K562 (cell line): ENCODE results near the gene MGRN1. TPM values are rescaled to one million over a fixed set of nuclear protein-coding genes. Genes with fewer than 3 reads are reported as not detected.

Experiments
- ARHGAP35 ChIP-seq: fragments of 450-650 bp; IDR thresholded peaks from 2 replicates; pipeline ENCODE4 v1.6.1; 2018; ENCODE audit not compliant: partially characterized antibody
- ERF ChIP-seq: fragments of 450-650 bp; formaldehyde crosslinking; IDR thresholded peaks from 2 replicates; pipeline ENCODE4 v1.4.0; 2020; ENCODE audit warnings: mild to moderate bottlenecking, mixed read lengths
- FOXA1 ChIP-seq: fragments of 450-650 bp; IDR thresholded peaks from 2 replicates; pipeline ENCODE4 v1.6.1; 2016; ENCODE audit warnings: mild to moderate bottlenecking, borderline replicate concordance
- HBP1 ChIP-seq: fragments of 450-650 bp; formaldehyde crosslinking; IDR thresholded peaks from 2 replicates; pipeline ENCODE4 v1.4.0; 2022; ENCODE audit warnings: missing genetic modification characterization
- HMG20B ChIP-seq: fragments of 250-450 bp; sonication (Bioruptor Pico); IDR thresholded peaks from 2 replicates; pipeline ENCODE4 v1.5.0; 2021; ENCODE audit warnings: mild to moderate bottlenecking
- KDM5B ChIP-seq: fragments of 200-600 bp; sonication (generic); IDR thresholded peaks from 2 replicates; pipeline ENCODE4 v1.6.1; 2012; ENCODE audit warnings: low read depth, mild to moderate bottlenecking, moderate library complexity, low read length, control low read depth, inconsistent platforms; ENCODE audit not compliant: insufficient replicate concordance
- PML ChIP-seq: IDR thresholded peaks from 2 replicates; pipeline ENCODE4 v1.6.1; 2012; ENCODE audit warnings: low read length, inconsistent platforms
- RREB1 ChIP-seq: fragments of 250-450 bp; sonication (Bioruptor Pico); IDR thresholded peaks from 2 replicates; pipeline ENCODE4 v1.4.0; 2020
- SIN3B ChIP-seq: fragments of 450-650 bp; IDR thresholded peaks from 2 replicates; pipeline ENCODE4 v1.6.1; 2017; ENCODE audit warnings: low read depth, mild to moderate bottlenecking, moderate library complexity
- TEAD2 ChIP-seq: fragments of 450-650 bp; IDR thresholded peaks from 2 replicates; pipeline ENCODE4 v1.6.1; 2016; ENCODE audit warnings: missing genetic modification characterization, control low read depth, missing compliant biosample characterization
- ZNF224 ChIP-seq: sonication (generic); formaldehyde crosslinking; IDR thresholded peaks from 2 replicates; pipeline ENCODE4 v1.8.0; 2022; ENCODE audit warnings: mild to moderate bottlenecking, missing genetic modification reagents
- ZNF311 ChIP-seq: fragments of 250-450 bp; sonication (Bioruptor Pico); IDR thresholded peaks from 2 replicates; pipeline ENCODE4 v1.4.0; 2020; ENCODE audit warnings: mild to moderate bottlenecking, moderate library complexity
- polyA plus RNA-seq, 8 experiments: library from polyadenylated mRNA; depleted of rRNA in 4 of 8; stranded (reverse) in 5 of 8; unstranded in 3 of 8; fragments of >200 nt; fragmentation: Nextera tagmentation in 2 of 8; fragmentation: Illumina TruSeq in 1 of 8; extraction: Ambion mirVana in 2 of 8; extraction: Trizol in 1 of 8; gene quantifications; 2 replicates each; pipeline versions ENCODE4 v1.2.1 to v1.2.3, GENCODE V29; 2011 to 2014; ENCODE audit warnings: inconsistent platforms in 1 of 8, missing spikeins in 1 of 8
- total RNA-seq, 7 experiments: library from RNA; depleted of rRNA in 6 of 7; stranded (reverse); fragments of >200 nt in 6 of 7; fragmentation: Illumina TruSeq in 2 of 7; extraction: Trizol in 2 of 7; gene quantifications; 2 replicates each; pipeline versions ENCODE4 v1.2.1 to v1.2.3, GENCODE V29; 2011 to 2021; ENCODE audit warnings: low replicate concordance in 1 of 7
- TF ChIP-seq, protein P1 (sequence below): IDR thresholded peaks from 3 replicates; pipeline ENCODE4 v1.6.1; 2011; ENCODE audit warnings: borderline replicate concordance, mild to moderate bottlenecking, moderate library complexity; ENCODE audit not compliant: insufficient read length; ENCODE audit errors: extremely low read depth
- TF ChIP-seq, protein P2 (sequence below), 2 experiments: IDR thresholded peaks; 2 replicates each; pipeline ENCODE4 v1.6.1; 2012; ENCODE audit warnings: improper control_type of control experiment in 2 of 2, low read depth in 2 of 2, low read length in 2 of 2, borderline replicate concordance in 1 of 2

MGRN1 gene
- total and polyA plus RNA-seq, 9 of the 15 experiments (the other 6 are each of a cell fraction or from before 2014, with no cell fraction given), result 0.15 to 37.9 (median 6.0) TPM

GRCh38 chr16:4614571-4615383 is 9.8 kb upstream of the MGRN1 start, which contains the start of gene UBALD1 (continued):
- TF ChIP-seq ZNF311 (CRISPR knock-in tag), result 0 out of 2 replicates have a peak, but pooled peaks have one; percentile 31
- peak; percentile 30; the same call in 1 of the 2 replicates for TF ChIP-seq PML
- no peak for TF ChIP-seq ERF (CRISPR knock-in tag)
- TF ChIP-seq, protein P1, sequence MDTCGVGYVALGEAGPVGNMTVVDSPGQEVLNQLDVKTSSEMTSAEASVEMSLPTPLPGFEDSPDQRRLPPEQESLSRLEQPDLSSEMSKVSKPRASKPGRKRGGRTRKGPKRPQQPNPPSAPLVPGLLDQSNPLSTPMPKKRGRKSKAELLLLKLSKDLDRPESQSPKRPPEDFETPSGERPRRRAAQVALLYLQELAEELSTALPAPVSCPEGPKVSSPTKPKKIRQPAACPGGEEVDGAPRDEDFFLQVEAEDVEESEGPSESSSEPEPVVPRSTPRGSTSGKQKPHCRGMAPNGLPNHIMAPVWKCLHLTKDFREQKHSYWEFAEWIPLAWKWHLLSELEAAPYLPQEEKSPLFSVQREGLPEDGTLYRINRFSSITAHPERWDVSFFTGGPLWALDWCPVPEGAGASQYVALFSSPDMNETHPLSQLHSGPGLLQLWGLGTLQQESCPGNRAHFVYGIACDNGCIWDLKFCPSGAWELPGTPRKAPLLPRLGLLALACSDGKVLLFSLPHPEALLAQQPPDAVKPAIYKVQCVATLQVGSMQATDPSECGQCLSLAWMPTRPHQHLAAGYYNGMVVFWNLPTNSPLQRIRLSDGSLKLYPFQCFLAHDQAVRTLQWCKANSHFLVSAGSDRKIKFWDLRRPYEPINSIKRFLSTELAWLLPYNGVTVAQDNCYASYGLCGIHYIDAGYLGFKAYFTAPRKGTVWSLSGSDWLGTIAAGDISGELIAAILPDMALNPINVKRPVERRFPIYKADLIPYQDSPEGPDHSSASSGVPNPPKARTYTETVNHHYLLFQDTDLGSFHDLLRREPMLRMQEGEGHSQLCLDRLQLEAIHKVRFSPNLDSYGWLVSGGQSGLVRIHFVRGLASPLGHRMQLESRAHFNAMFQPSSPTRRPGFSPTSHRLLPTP, result no peak
- TF ChIP-seq, protein P2, sequence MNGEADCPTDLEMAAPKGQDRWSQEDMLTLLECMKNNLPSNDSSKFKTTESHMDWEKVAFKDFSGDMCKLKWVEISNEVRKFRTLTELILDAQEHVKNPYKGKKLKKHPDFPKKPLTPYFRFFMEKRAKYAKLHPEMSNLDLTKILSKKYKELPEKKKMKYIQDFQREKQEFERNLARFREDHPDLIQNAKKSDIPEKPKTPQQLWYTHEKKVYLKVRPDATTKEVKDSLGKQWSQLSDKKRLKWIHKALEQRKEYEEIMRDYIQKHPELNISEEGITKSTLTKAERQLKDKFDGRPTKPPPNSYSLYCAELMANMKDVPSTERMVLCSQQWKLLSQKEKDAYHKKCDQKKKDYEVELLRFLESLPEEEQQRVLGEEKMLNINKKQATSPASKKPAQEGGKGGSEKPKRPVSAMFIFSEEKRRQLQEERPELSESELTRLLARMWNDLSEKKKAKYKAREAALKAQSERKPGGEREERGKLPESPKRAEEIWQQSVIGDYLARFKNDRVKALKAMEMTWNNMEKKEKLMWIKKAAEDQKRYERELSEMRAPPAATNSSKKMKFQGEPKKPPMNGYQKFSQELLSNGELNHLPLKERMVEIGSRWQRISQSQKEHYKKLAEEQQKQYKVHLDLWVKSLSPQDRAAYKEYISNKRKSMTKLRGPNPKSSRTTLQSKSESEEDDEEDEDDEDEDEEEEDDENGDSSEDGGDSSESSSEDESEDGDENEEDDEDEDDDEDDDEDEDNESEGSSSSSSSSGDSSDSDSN (IDR thresholded peaks at IDR 0.05; ENCODE audit: borderline replicate concordance in 1 of 2, low read depth in 2 of 2, low read length in 2 of 2), result no peak
- TF ChIP-seq ARHGAP35, result no peak
- TF ChIP-seq HBP1 (CRISPR knock-in tag), result no peak
- TF ChIP-seq TEAD2 (tag), result no peak
- no peak for TF ChIP-seq RREB1 (CRISPR knock-in tag)
- peak; percentile 57; the same call in 1 of the 2 replicates for TF ChIP-seq FOXA1
- peak; percentile 69 for TF ChIP-seq SIN3B
- TF ChIP-seq ZNF224 (CRISPR knock-in tag), result no peak
- TF ChIP-seq HMG20B (CRISPR knock-in tag), result no peak
- peak; percentile 65 for TF ChIP-seq KDM5B
